ENCODE data around the gene SORCS2. TPM values are rescaled to one million over a fixed set of nuclear protein-coding genes. Genes with fewer than 3 reads are reported as not detected.

SORCS2 gene
- total RNA-seq, 1 experiment from 2014 or later = not detected

DNA sequence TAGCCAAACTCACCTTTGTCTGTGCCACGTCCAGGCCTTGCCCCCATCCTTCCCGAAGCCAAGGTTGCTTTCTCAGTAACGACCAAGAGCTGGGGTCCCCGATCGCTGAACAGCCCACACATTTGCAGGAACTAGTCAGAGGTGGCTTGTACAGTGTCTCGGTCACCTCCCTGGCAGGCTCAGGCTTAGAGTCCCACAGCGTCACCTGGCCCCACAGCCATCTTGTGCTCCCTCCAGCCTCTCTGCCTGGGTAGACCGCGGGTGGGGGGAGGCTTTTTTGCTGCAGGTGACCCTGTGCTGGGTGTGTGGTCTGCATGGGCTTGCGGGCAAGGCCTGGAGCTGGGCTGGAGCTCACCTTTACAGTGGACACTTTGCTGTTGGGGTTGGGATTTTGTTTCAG lies 182.2 kb downstream of the SORCS2 start:
- BruUV-seq (replicated peaks) = no TSS peak
- intact Hi-C loops (cut with micrococcal nuclease; ENCODE audit: unreplicated experiment) = no loop called here
- TF ChIP-seq, protein P1, sequence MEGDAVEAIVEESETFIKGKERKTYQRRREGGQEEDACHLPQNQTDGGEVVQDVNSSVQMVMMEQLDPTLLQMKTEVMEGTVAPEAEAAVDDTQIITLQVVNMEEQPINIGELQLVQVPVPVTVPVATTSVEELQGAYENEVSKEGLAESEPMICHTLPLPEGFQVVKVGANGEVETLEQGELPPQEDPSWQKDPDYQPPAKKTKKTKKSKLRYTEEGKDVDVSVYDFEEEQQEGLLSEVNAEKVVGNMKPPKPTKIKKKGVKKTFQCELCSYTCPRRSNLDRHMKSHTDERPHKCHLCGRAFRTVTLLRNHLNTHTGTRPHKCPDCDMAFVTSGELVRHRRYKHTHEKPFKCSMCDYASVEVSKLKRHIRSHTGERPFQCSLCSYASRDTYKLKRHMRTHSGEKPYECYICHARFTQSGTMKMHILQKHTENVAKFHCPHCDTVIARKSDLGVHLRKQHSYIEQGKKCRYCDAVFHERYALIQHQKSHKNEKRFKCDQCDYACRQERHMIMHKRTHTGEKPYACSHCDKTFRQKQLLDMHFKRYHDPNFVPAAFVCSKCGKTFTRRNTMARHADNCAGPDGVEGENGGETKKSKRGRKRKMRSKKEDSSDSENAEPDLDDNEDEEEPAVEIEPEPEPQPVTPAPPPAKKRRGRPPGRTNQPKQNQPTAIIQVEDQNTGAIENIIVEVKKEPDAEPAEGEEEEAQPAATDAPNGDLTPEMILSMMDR (IDR thresholded peaks at IDR 0.05; ENCODE audit: unreplicated experiment) = no peak
- CTCF ChIA-PET = no interaction called here
- Mint-ChIP-seq H3K36me3 (ENCODE audit: insufficient read depth, unreplicated experiment) (no peaks in the 10 kb centered on the region), H3K27ac (ENCODE audit: unreplicated experiment) (no peak overlapping the region), H3K4me1 (ENCODE audit: low read depth, unreplicated experiment) (no peaks in the 10 kb centered on the region), H3K27me3 (ENCODE audit: unreplicated experiment) (peaks cover 44% of the 10 kb centered on the region), H3K9me3 (ENCODE audit: low read depth, unreplicated experiment) (no peaks in the 10 kb centered on the region), H3K4me3 (ENCODE audit: low read depth, unreplicated experiment) (no peak overlapping the region)
- DNase-seq = no peak

DNA sequence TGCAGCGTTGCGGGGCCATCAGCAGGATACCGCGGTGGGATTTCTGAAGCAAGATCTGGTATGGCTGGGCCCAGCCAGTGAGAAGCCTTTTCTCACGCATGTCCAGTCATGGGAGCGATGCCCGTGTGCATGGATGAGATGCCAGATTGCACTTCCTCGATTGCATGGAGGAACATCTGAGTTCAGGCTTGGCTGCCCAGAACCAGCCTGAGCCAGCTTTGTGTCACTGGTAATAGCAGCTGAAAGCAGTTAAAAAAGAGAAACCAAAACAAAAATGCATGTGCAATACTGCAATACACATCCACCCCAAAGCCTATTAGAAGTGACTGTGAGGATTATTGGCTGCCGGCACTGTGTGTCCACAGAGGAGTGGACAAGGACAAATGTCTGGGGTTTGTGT lies 183.1 kb downstream of the SORCS2 start:
- TF ChIP-seq, protein P1 (IDR thresholded peaks at IDR 0.05; ENCODE audit: unreplicated experiment) = no peak
- no peak for DNase-seq
- BruUV-seq (replicated peaks) = no TSS peak
- CTCF ChIA-PET = no interaction called here
- intact Hi-C loops (cut with micrococcal nuclease; ENCODE audit: unreplicated experiment) = no loop called here
- Mint-ChIP-seq H3K27me3 (ENCODE audit: unreplicated experiment) (peaks cover 38% of the 10 kb centered on the region), H3K4me3 (ENCODE audit: low read depth, unreplicated experiment) (no peak overlapping the region), H3K9me3 (ENCODE audit: low read depth, unreplicated experiment) (no peaks in the 10 kb centered on the region), H3K36me3 (ENCODE audit: insufficient read depth, unreplicated experiment) (no peaks in the 10 kb centered on the region), H3K27ac (ENCODE audit: unreplicated experiment) (no peak overlapping the region), H3K4me1 (ENCODE audit: low read depth, unreplicated experiment) (no peaks in the 10 kb centered on the region)

DNA sequence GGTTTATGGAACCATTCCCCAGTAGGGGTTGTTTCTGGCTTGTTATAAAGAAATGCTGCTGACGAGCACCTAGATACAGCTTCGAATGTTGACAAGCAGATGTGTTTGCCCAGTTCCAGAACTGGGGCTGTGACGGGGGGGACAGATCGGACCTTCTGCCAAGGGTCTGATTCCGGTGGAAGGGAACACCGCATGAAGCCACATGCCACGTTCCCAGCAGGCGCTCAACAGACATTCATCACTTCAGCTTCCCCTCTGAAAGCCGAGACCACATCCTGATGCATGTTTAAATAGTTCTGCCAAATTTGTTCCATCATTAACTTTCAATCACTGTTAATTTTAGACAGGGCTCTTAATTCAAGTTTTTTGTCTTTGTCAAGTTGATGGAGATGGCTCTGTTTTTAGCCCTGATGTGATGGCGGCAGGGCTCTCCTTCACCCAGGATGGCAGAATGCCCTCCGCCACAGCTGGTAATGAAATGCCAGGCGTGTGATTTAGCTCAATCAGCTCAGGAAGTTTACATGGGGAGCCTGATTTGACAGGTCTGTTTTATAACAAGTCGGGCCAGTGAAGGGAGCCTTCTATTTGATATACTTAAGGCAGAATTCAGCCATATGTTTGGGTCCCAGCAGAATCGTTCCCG lies 185.0 kb downstream of the SORCS2 start:
- no peaks in the 10 kb centered on the region for H3K4me1 Mint-ChIP-seq (ENCODE audit: low read depth, unreplicated experiment)
- no peak for DNase-seq
- intact Hi-C loops (cut with micrococcal nuclease; ENCODE audit: unreplicated experiment) = no loop called here
- no peaks in the 10 kb centered on the region for H3K36me3 Mint-ChIP-seq (ENCODE audit: insufficient read depth, unreplicated experiment)
- no peak overlapping the region for H3K4me3 Mint-ChIP-seq (ENCODE audit: low read depth, unreplicated experiment)
- no peaks in the 10 kb centered on the region for H3K9me3 Mint-ChIP-seq (ENCODE audit: low read depth, unreplicated experiment)
- no TSS peak for BruUV-seq (replicated peaks)
- no peak overlapping the region for H3K27ac Mint-ChIP-seq (ENCODE audit: unreplicated experiment)
- H3K27me3 Mint-ChIP-seq (ENCODE audit: unreplicated experiment) = peaks cover 38% of the 10 kb centered on the region
- TF ChIP-seq, protein P1 (IDR thresholded peaks at IDR 0.05; ENCODE audit: unreplicated experiment) = no peak
- CTCF ChIA-PET = no interaction called here

DNA sequence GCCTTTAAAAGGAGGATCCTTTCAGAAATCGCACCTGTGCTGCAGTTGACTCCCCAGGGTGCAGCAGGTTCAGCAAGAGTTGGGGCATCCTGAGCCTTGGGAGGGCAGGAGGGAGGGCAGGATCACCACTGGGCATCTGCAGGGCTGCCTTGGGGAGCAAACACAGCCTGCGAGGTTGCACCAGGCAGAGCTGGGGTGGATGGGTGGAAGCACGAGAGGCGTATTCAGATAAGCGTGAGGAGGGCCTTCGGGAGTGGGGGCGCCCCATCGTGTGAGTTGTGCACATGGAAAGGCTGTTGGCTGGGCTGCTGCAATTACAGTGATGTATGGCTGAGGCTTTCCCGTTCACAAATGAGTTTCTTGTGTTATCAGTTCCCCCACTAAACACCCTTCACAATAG lies 186.8 kb downstream of the SORCS2 start:
- Mint-ChIP-seq H3K4me3 (ENCODE audit: low read depth, unreplicated experiment) (no peak overlapping the region), H3K27ac (ENCODE audit: unreplicated experiment) (no peak overlapping the region), H3K27me3 (ENCODE audit: unreplicated experiment) (peaks cover 30% of the 10 kb centered on the region), H3K4me1 (ENCODE audit: low read depth, unreplicated experiment) (no peaks in the 10 kb centered on the region), H3K9me3 (ENCODE audit: low read depth, unreplicated experiment) (no peaks in the 10 kb centered on the region), H3K36me3 (ENCODE audit: insufficient read depth, unreplicated experiment) (no peaks in the 10 kb centered on the region)
- intact Hi-C loops (cut with micrococcal nuclease; ENCODE audit: unreplicated experiment) = no loop called here
- TF ChIP-seq, protein P1 (IDR thresholded peaks at IDR 0.05; ENCODE audit: unreplicated experiment) = no peak
- CTCF ChIA-PET = no interaction called here
- no TSS peak for BruUV-seq (replicated peaks)
- DNase-seq = no peak
